Measurements from ENCODE around the gene AK4. TPM values are rescaled to one million over a fixed set of nuclear protein-coding genes. Genes with fewer than 3 reads are reported as not detected.

AK4 gene
- total and polyA plus RNA-seq, 2 of the 4 experiments (the other 2 are of a cell fraction) = 12.4 to 30.3 TPM

- Histone ChIP-seq H2AK5ac (ENCODE audit: low read depth, low read length) (no peak overlapping the region), H3K36me3 (ENCODE audit: control insufficient read depth, insufficient read depth, low read length) (no peaks in the 10 kb centered on the region), H2BK15ac (ENCODE audit: low read depth, low read length) (no peak overlapping the region), H2AFZ (replicated peaks; ENCODE audit: low read length, poor library complexity) (no peak overlapping the region), H2AK9ac (replicated peaks; ENCODE audit: low read depth, low read length, poor library complexity) (no peak overlapping the region), H4K8ac (ENCODE audit: low read depth in 2 of 2, low read length in 2 of 2) (no peak overlapping the region), H4K91ac (ENCODE audit: insufficient read depth, low read depth, low read length) (no peak overlapping the region), H3K27ac (ENCODE audit: insufficient read depth, low read length) (no peak overlapping the region), H3K4ac (ENCODE audit: low read depth, low read length) (no peak overlapping the region), H2BK120ac (ENCODE audit: low read depth, low read length) (no peak overlapping the region), H3K79me1 (ENCODE audit: low read depth in 1 of 2, low read length in 2 of 2) (no peaks in the 10 kb centered on the region), H3K4me3 (ENCODE audit: insufficient read depth, low read depth, low read length) (no peak overlapping the region), H3K56ac (ENCODE audit: extremely low read depth, insufficient read depth, low read length) (no peak overlapping the region), H3K18ac (ENCODE audit: low read depth, low read length) (no peak overlapping the region), H2BK20ac (ENCODE audit: low read depth, low read length) (no peak overlapping the region), H3K4me2 (ENCODE audit: low read depth, low read length) (no peak overlapping the region), H3K9me3 (ENCODE audit: control insufficient read depth, insufficient read depth, low read length) (no peaks in the 10 kb centered on the region), H2BK5ac (ENCODE audit: low read depth, low read length, poor library complexity, severe bottlenecking) (no peak overlapping the region), H3K9me1 (ENCODE audit: insufficient read depth, low read length) (no peaks in the 10 kb centered on the region), H3K9ac (ENCODE audit: low read depth, low read length) (no peak overlapping the region), H4K5ac (ENCODE audit: low read depth, low read length) (no peak overlapping the region), H3K4me1 (ENCODE audit: control insufficient read depth, insufficient read depth, low read length) (no peaks in the 10 kb centered on the region), H3K14ac (replicated peaks; ENCODE audit: low read depth, low read length) (no peak overlapping the region), H3K27me3 (ENCODE audit: control insufficient read depth, insufficient read depth, low read length) (peaks cover 1% of the 10 kb centered on the region; the same call in 1 of the 2 replicates), H3K23ac (ENCODE audit: low read depth, low read length) (no peak overlapping the region), H4K20me1 (ENCODE audit: insufficient read depth, low read length) (no peaks in the 10 kb centered on the region)
- dilution Hi-C loops (cut with HindIII; ENCODE audit: low sequenced_read_pairs, unreplicated experiment) (no loop called here), in situ Hi-C loops (cut with MboI; ENCODE audit: low sequenced_read_pairs) (no loop called here), intact Hi-C loops (cut with micrococcal nuclease) (no loop called here)
- DNase-seq (no peak), ATAC-seq (ENCODE audit: low read depth) (no peak)
- POLR2A ChIA-PET (ENCODE audit: unreplicated experiment) = no interaction called here
- CTCF ChIA-PET = interaction anchor here (0.6 kb wide), 1 partner anchor 139 kb away, joined by 5 read pairs; no protein-coding TSS in a partner anchor
- no TSS peak for BruUV-seq (replicated peaks)
- TF ChIP-seq SMC3 (IDR thresholded peaks at IDR 0.05; ENCODE audit: low read depth, low read length) (no peak), MAFK (IDR thresholded peaks at IDR 0.05; ENCODE audit: low read depth, low read length) (no peak), FOS (IDR thresholded peaks at IDR 0.05; ENCODE audit: low read depth, low read length) (no peak), MAZ (IDR thresholded peaks at IDR 0.05; ENCODE audit: borderline replicate concordance, low read depth, low read length) (no peak), POLR2A (IDR thresholded peaks at IDR 0.05; ENCODE audit: low read depth, low read length) (no peak), RAD21 (IDR thresholded peaks at IDR 0.05; ENCODE audit: low read length) (no peak), BHLHE40 (IDR thresholded peaks at IDR 0.05; ENCODE audit: low read depth, low read length) (no peak), RFX5 (IDR thresholded peaks at IDR 0.05; ENCODE audit: low read depth, low read length) (no peak)
- 82% methylated on average over 2 of the region's 4 CpGs; no CpG with 5 or more reads in 1 of the 2 experiments for WGBS, 2 experiments (ENCODE audit: extremely low coverage in 2 of 2, insufficient read length in 1 of 2)
Measured at GRCh38 chr1:65108025-65108642, 39.9 kb upstream of the AK4 start.

Data from IMR-90 (cell line).